Progenitor cell of endocrine pancreas (in vitro differentiated cells): ENCODE data around the gene MAP4. TPM values are rescaled to one million over a fixed set of nuclear protein-coding genes. Genes with fewer than 3 reads are reported as not detected.
"Not testable (repeated sequence)": the region's sequence is repeated elsewhere in the genome, so short reads cannot be mapped to it uniquely, and the experiment has no call there.

ENCODE experiments used
- DNase-seq: peaks from one replicate; pipeline ENCODE4 v3.0.0; 2021; ENCODE audit warnings: low spot score; ENCODE audit not compliant: unreplicated experiment
- H3K27ac Mint-ChIP-seq: 2 replicates; pipeline ENCODE4 v1.8.0; 2021; ENCODE audit warnings: mild to moderate bottlenecking, moderate library complexity, mixed read lengths
- H3K27me3 Mint-ChIP-seq: 2 replicates; pipeline ENCODE4 v1.8.0; 2021; ENCODE audit warnings: mixed read lengths
- H3K36me3 Mint-ChIP-seq: 2 replicates; pipeline ENCODE4 v1.8.0; 2022; ENCODE audit warnings: mixed read lengths; ENCODE audit not compliant: insufficient read depth
- H3K4me1 Mint-ChIP-seq: 2 replicates; pipeline ENCODE4 v1.8.0; 2021; ENCODE audit warnings: low read depth, mixed read lengths
- H3K4me3 Mint-ChIP-seq: 2 replicates; pipeline ENCODE4 v1.8.0; 2021; ENCODE audit warnings: low read depth, mild to moderate bottlenecking, moderate library complexity, mixed read lengths
- H3K9me3 Mint-ChIP-seq: 2 replicates; pipeline ENCODE4 v1.8.0; 2021; ENCODE audit warnings: low read depth, mixed read lengths
- CTCF ChIP-seq: fragments of 200-600 bp; sonication (generic); IDR thresholded peaks from one replicate; pipeline ENCODE4 v1.5.0; 2021; ENCODE audit warnings: antibody characterized with exemption, mild to moderate bottlenecking; ENCODE audit not compliant: unreplicated experiment
- total RNA-seq: library from RNA; stranded (reverse); gene quantifications from 2 replicates; pipeline ENCODE4 v1.2.1, GENCODE V29; 2021

The MAP4 gene
- total RNA-seq, 1 donor from 2014 or later: 121 TPM

GRCh38 chr3:47846880-47847248 lies 169.4 kb downstream of the MAP4 start:
- Mint-ChIP-seq H3K27ac (no peak overlapping the region), H3K4me3 (no peak overlapping the region)

GRCh38 chr3:47846186-47846879 lies 169.9 kb downstream of the MAP4 start:
- no peaks in the 10 kb centered on the region for H3K27me3 Mint-ChIP-seq
- no peak overlapping the region for H3K4me3 Mint-ChIP-seq
- no peak for DNase-seq
- peaks cover 29% of the 10 kb centered on the region for H3K36me3 Mint-ChIP-seq
- no peak for TF ChIP-seq CTCF
- no peaks in the 10 kb centered on the region for H3K9me3 Mint-ChIP-seq
- H3K27ac Mint-ChIP-seq: no peak overlapping the region
- H3K4me1 Mint-ChIP-seq: peaks cover 11% of the 10 kb centered on the region

More at GRCh38 chr3:47846880-47847248, 169.4 kb downstream of the MAP4 start:
- no peaks in the 10 kb centered on the region for H3K27me3 Mint-ChIP-seq
- peaks cover 24% of the 10 kb centered on the region for H3K36me3 Mint-ChIP-seq
- H3K9me3 Mint-ChIP-seq: no peaks in the 10 kb centered on the region
- no peak for TF ChIP-seq CTCF
- DNase-seq: no peak
- peaks cover 5% of the 10 kb centered on the region for H3K4me1 Mint-ChIP-seq

- no peak overlapping the region for H3K4me3 Mint-ChIP-seq
- H3K36me3 Mint-ChIP-seq: peaks cover 32% of the 10 kb centered on the region
- H3K4me1 Mint-ChIP-seq: peaks cover 13% of the 10 kb centered on the region
- H3K27me3 Mint-ChIP-seq: no peaks in the 10 kb centered on the region
- no peak for TF ChIP-seq CTCF
- H3K27ac Mint-ChIP-seq: peak overlapping the region; percentile 76
- DNase-seq: no peak
- H3K9me3 Mint-ChIP-seq: no peaks in the 10 kb centered on the region
Observed at GRCh38 chr3:47841786-47842349, 174.3 kb downstream of the MAP4 start.

GRCh38 chr3:47838503-47838902 lies 177.7 kb downstream of the MAP4 start:
- peaks cover 13% of the 10 kb centered on the region for H3K4me1 Mint-ChIP-seq
- no peak overlapping the region for H3K4me3 Mint-ChIP-seq
- no peak for TF ChIP-seq CTCF
- H3K27me3 Mint-ChIP-seq: no peaks in the 10 kb centered on the region
- DNase-seq: no peak
- H3K36me3 Mint-ChIP-seq: peaks cover 30% of the 10 kb centered on the region
- no peaks in the 10 kb centered on the region for H3K9me3 Mint-ChIP-seq
- no peak overlapping the region for H3K27ac Mint-ChIP-seq

- Mint-ChIP-seq H3K9me3 (no peaks in the 10 kb centered on the region), H3K27me3 (no peaks in the 10 kb centered on the region), H3K4me1 (peaks cover 9% of the 10 kb centered on the region), H3K36me3 (peaks cover 28% of the 10 kb centered on the region), H3K27ac (peak overlapping the region; percentile 74), H3K4me3 (no peak overlapping the region)
- TF ChIP-seq CTCF: no peak
- DNase-seq: no peak
Observed at GRCh38 chr3:47836986-47837385, 179.2 kb downstream of the MAP4 start.

GRCh38 chr3:47829482-47829881 lies 186.7 kb downstream of the MAP4 start:
- not testable (repeated sequence) for H3K27me3 Mint-ChIP-seq, H3K27ac Mint-ChIP-seq, DNase-seq, H3K9me3 Mint-ChIP-seq, H3K4me3 Mint-ChIP-seq
- H3K4me1 Mint-ChIP-seq: peaks cover 16% of the 10 kb centered on the region
- H3K36me3 Mint-ChIP-seq: peaks cover 26% of the 10 kb centered on the region
